Breast epithelium (tissue), 3 donors: Measurements from ENCODE around the gene ADAMTSL3.

Source experiments
- POLR2A ChIP-seq: fragments of 450-650 bp; IDR thresholded peaks from one replicate; pipeline ENCODE4 v1.6.1; 2016; ENCODE audit warnings: antibody characterized with exemption, mild to moderate bottlenecking, moderate library complexity
- TF ChIP-seq, protein P1 (sequence below), 3 donors: fragments of 450-650 bp; IDR thresholded peaks; one replicate each; pipeline ENCODE4 v1.5.1; 2016 to 2017; ENCODE audit warnings: antibody characterized with exemption in 3 of 3, mild to moderate bottlenecking in 3 of 3, moderate library complexity in 3 of 3

DNA sequence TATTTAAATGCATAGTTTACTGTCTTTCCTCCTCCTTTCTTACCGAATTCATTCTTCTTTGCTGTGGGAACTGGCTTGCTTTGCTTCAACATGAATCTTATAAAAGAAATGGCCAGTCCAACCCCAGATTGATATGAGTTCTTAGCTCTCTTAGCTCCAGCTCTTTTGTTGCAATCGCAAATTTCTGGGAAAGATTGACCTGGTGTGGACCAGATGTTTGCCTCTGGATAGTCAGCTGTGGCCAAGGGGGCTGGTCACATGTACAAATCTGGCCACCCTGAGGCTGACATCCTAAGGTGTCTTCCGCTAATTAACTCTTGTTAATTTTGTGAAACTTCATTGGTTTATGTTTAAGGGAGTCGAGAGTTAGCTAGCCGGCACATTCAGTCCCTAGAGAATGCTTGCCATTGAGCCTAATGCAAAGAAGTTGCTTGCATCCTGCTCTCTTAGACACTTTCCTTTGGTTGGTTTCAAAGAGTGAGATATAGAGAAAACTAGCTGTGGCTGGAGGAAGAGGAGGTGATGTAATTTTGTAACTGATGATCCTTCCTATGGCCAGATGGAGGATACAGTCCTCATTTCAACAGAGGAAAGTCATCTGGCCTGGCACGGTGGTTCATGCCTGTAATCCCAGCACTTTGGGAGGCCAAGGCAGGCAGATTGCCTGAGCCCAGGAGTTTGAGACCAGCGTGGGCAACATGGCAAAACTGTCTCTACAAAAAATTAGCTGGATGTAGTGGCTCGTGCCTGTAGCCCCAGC lies 162.4 kb downstream of the ADAMTSL3 start:
- TF ChIP-seq, protein P1, sequence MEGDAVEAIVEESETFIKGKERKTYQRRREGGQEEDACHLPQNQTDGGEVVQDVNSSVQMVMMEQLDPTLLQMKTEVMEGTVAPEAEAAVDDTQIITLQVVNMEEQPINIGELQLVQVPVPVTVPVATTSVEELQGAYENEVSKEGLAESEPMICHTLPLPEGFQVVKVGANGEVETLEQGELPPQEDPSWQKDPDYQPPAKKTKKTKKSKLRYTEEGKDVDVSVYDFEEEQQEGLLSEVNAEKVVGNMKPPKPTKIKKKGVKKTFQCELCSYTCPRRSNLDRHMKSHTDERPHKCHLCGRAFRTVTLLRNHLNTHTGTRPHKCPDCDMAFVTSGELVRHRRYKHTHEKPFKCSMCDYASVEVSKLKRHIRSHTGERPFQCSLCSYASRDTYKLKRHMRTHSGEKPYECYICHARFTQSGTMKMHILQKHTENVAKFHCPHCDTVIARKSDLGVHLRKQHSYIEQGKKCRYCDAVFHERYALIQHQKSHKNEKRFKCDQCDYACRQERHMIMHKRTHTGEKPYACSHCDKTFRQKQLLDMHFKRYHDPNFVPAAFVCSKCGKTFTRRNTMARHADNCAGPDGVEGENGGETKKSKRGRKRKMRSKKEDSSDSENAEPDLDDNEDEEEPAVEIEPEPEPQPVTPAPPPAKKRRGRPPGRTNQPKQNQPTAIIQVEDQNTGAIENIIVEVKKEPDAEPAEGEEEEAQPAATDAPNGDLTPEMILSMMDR (IDR thresholded peaks at IDR 0.05), result no peak
- no peak for TF ChIP-seq POLR2A
